SK-MEL-5 (cell line): ENCODE results near the gene IQGAP3. TPM values are rescaled to one million over a fixed set of nuclear protein-coding genes. Genes with fewer than 3 reads are reported as not detected.

Source experiments
- DNase-seq: peaks from one replicate; pipeline ENCODE4 v3.0.0-alpha.2; 2016; ENCODE audit warnings: low read depth, low spot score
- in situ Hi-C: cut with HindIII; loops from 2 replicates; pipeline ENCODE4 v1.10.0; 2016; ENCODE audit warnings: low sequenced_read_pairs, high pct_unique_total_duplicates, low pct_unique_long_range_greater_than_20kb
- total RNA-seq: library from RNA; depleted of rRNA; stranded (reverse); fragments of >200 nt; shearing (Covaris generic); gene quantifications from 2 replicates; pipeline ENCODE4 v1.2.3, GENCODE V29; 2014

IQGAP3 gene
- total RNA-seq, 1 experiment from 2014 or later: 10.3 TPM

- no peak for DNase-seq
- in situ Hi-C loops: no loop called here
These were observed 38.7 kb downstream of the IQGAP3 start for GRCh38 chr1:156533568-156534220.

GRCh38 chr1:156532374-156532773 is 40.0 kb downstream of the IQGAP3 start:
- in situ Hi-C loops: no loop called here

GRCh38 chr1:156530006-156530405 is 42.4 kb downstream of the IQGAP3 start:
- in situ Hi-C loops: no loop called here
- no peak for DNase-seq

More at GRCh38 chr1:156532374-156532773, 40.0 kb downstream of the IQGAP3 start:
- DNase-seq: no peak

GRCh38 chr1:156528875-156529425 is 43.4 kb downstream of the IQGAP3 start:
- in situ Hi-C loops: no loop called here
- DNase-seq: no peak

- DNase-seq: no peak
- in situ Hi-C loops: no loop called here
These were observed 44.1 kb downstream of the IQGAP3 start for GRCh38 chr1:156528231-156528630.

- in situ Hi-C loops: no loop called here
- no peak for DNase-seq
These were observed 44.8 kb downstream of the IQGAP3 start for GRCh38 chr1:156527584-156527983.

- in situ Hi-C loops: no loop called here
- DNase-seq: no peak
These were observed 46.4 kb downstream of the IQGAP3 start for GRCh38 chr1:156525856-156526489.

- in situ Hi-C loops: no loop called here
- no peak for DNase-seq
These were observed 47.3 kb downstream of the IQGAP3 start for GRCh38 chr1:156525071-156525501.

- in situ Hi-C loops: no loop called here
- no peak for DNase-seq
These were observed 47.9 kb downstream of the IQGAP3 start for GRCh38 chr1:156524481-156524869.

GRCh38 chr1:156523801-156524480 is 48.4 kb downstream of the IQGAP3 start:
- in situ Hi-C loops: no loop called here
- no peak for DNase-seq

- DNase-seq: no peak
- in situ Hi-C loops: no loop called here
These were observed 49.9 kb downstream of the IQGAP3 start for GRCh38 chr1:156522443-156522970.

GRCh38 chr1:156517748-156518147 is 54.6 kb downstream of the IQGAP3 start:
- in situ Hi-C loops: no loop called here
- DNase-seq: no peak

- in situ Hi-C loops: no loop called here
- DNase-seq: no peak
These were observed 55.5 kb downstream of the IQGAP3 start for GRCh38 chr1:156516821-156517220.

GRCh38 chr1:156515956-156516355 is 56.4 kb downstream of the IQGAP3 start:
- in situ Hi-C loops: no loop called here
- no peak for DNase-seq

- DNase-seq: no peak
- in situ Hi-C loops: no loop called here
These were observed 59.2 kb downstream of the IQGAP3 start for GRCh38 chr1:156513185-156513584.

- no peak for DNase-seq
- in situ Hi-C loops: no loop called here
These were observed 60.7 kb downstream of the IQGAP3 start for GRCh38 chr1:156511644-156512043.

GRCh38 chr1:156510709-156511108 is 61.7 kb downstream of the IQGAP3 start:
- DNase-seq: no peak
- in situ Hi-C loops: no loop called here

GRCh38 chr1:156509424-156510034 is 62.8 kb downstream of the IQGAP3 start:
- DNase-seq: no peak
- in situ Hi-C loops: no loop called here
